ENCODE results near the gene WNT5A. TPM values are rescaled to one million over a fixed set of nuclear protein-coding genes. Genes with fewer than 3 reads are reported as not detected.
"Not testable (repeated sequence)": the region's sequence is repeated elsewhere in the genome, so short reads cannot be mapped to it uniquely, and the experiment has no call there.

The WNT5A gene
- total RNA-seq, 1 donor from 2014 or later, result 0.05 TPM

DNA sequence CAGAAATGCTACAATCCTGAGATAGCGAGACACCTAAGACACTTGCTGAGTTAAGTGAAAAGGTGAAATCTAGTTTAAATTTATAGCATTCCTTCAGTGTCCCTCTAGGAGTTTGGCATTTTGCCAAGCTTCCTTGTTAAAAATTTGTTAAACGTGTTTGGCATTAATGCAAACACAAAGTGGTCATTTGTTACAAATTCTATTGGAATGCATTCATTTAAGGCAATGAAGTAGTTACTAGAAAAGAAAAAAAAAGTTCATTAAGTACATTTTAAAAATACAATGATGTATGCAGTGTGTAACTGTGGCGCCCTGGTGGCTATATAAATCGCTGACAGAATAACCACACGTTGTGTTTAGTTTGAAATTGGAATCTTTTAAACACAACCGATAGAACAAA, 31.3 kb upstream of the WNT5A start:
- no peak for DNase-seq (ENCODE audit: low spot score)
- Mint-ChIP-seq H3K4me3 (ENCODE audit: low read depth) (no peak overlapping the region), H3K36me3 (ENCODE audit: low read depth) (no peaks in the 10 kb centered on the region), H3K27ac (no peak overlapping the region), H3K4me1 (ENCODE audit: low read depth) (no peaks in the 10 kb centered on the region), H3K27me3 (ENCODE audit: low read depth) (no peaks in the 10 kb centered on the region), H3K9me3 (no peaks in the 10 kb centered on the region)
- intact Hi-C loops (cut with micrococcal nuclease), result no loop called here

DNA sequence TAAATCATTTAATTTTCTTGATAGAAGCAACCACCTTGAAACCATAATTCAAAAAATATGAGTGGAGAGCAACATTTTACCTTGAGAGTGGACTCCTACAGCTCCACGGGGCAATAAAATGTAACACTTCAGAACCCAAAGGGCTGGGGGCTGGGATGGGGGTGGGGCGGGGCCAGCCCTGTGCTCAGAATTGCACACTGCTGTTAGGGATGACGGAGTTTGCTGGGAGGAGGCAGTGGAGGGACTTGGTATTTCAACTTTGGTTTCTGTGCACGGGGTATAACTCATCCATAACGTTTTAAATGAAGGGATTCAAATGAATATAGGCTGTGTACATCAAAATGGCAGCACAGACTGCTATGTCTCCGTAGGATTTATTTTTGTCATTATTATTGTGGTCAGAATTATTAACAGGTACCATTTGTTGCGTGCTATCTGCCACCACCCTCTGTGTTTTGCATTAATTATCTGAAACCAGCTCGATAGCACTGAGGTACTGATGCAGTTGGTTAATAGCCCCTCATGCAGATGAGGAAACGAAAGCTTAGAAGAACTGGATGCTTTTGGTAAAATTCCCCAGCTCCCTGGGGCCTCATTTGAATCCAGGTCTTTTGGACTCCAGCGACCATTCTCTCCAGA, 29.4 kb upstream of the WNT5A start:
- Mint-ChIP-seq H3K36me3 (ENCODE audit: low read depth) (no peaks in the 10 kb centered on the region), H3K4me3 (ENCODE audit: low read depth) (no peak overlapping the region), H3K27me3 (ENCODE audit: low read depth) (no peaks in the 10 kb centered on the region), H3K4me1 (ENCODE audit: low read depth) (no peaks in the 10 kb centered on the region), H3K27ac (no peak overlapping the region), H3K9me3 (no peaks in the 10 kb centered on the region)
- intact Hi-C loops (cut with micrococcal nuclease), result no loop called here
- no peak for DNase-seq (ENCODE audit: low spot score)

DNA sequence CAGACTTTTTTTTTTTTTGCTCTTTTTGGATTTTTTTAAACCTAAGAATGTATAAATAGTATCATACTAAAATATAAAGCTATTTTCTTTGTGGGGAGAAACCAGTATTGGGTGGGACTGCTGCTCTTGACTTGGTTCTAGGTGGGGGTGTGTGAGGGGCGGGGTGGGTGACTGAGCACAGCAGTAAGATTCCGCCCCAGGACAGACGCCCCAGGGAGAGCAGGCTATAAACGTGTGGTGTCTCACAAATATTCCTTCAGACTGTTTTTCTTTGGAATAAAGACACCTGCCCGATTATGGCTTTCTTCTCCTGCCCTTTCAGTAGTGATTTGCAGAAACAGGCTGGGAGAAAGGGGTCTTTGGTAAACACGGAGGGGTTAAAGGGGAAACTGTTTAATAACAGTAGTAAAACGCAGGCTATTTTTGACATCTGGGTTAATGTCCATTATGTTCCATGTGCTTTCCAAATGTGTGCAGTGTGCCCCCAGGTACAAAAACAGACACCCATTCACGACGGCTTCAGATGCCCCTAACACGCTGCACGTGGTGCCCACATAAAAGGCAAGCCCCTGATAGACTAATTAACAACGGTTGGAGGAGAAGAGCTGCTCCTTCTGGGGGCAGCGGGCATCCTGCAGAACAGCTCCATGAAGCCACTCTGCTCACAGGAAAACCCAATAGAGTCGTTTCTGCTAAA, 28.6 kb upstream of the WNT5A start:
- Mint-ChIP-seq H3K27ac (no peak overlapping the region), H3K36me3 (ENCODE audit: low read depth) (no peaks in the 10 kb centered on the region), H3K27me3 (ENCODE audit: low read depth) (no peaks in the 10 kb centered on the region), H3K9me3 (no peaks in the 10 kb centered on the region), H3K4me1 (ENCODE audit: low read depth) (no peaks in the 10 kb centered on the region), H3K4me3 (ENCODE audit: low read depth) (no peak overlapping the region)
- no peak for DNase-seq (ENCODE audit: low spot score)
- intact Hi-C loops (cut with micrococcal nuclease), result no loop called here

DNA sequence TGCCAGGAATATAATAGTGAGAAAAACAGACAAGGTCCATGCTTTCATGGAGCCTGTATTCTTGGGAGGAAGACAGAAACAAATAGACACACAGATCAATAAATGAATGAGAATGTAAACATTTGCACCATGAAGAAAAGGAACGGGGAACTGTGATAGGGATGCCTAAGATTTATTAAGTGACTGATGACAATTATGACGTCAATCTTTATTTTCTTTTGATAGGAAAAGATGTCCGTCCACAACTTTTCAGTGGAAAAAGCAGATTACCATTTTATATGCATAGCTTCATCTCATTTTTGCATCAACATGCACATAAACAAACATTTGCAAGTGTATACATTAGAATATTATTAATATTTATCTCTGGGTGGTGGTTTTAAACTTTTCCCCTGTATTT, 27.9 kb upstream of the WNT5A start:
- Mint-ChIP-seq H3K36me3 (ENCODE audit: low read depth) (no peaks in the 10 kb centered on the region), H3K27me3 (ENCODE audit: low read depth) (no peaks in the 10 kb centered on the region), H3K4me3 (ENCODE audit: low read depth) (no peak overlapping the region), H3K4me1 (ENCODE audit: low read depth) (no peaks in the 10 kb centered on the region), H3K27ac (no peak overlapping the region), H3K9me3 (no peaks in the 10 kb centered on the region)
- intact Hi-C loops (cut with micrococcal nuclease), result no loop called here
- DNase-seq (ENCODE audit: low spot score), result no peak

DNA sequence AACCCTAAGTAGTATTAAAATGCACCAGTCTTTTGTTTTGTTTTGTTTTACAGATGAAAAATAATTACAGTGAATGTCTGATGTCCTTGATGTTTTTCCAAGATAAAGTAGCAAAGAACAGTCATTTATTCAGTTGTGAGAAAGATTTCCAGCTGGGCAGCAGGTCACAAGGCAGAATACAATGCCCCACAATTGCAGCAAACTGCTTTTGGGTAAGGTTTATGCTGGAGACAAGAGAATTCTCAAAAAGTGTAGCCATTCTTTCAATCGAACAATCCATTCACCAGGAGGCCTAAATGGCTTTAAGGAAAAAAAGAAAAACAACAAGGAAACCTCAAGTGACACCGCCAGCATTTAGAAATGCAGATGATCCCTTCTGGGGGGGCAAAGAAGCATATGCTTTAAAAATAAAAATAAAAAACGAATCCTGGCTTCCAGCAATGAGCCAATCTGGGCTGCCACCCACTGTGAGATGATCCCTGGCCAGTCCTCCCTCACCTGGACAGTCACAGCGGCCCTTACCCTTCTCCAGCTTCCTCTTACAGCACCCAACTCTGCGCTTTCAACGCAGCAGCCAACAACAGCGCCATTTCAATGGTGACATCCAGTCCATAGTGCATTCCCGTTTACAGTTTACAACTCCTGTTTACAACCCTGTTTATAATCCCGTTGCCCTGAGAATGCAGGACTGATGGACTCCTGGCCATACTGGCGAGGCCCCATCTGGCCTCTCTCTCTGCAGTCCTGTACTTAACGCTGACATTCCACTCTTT, 25.7 kb upstream of the WNT5A start:
- Mint-ChIP-seq H3K9me3 (no peaks in the 10 kb centered on the region), H3K36me3 (ENCODE audit: low read depth) (no peaks in the 10 kb centered on the region), H3K4me3 (ENCODE audit: low read depth) (no peak overlapping the region), H3K27me3 (ENCODE audit: low read depth) (no peaks in the 10 kb centered on the region), H3K27ac (no peak overlapping the region), H3K4me1 (ENCODE audit: low read depth) (no peaks in the 10 kb centered on the region)
- intact Hi-C loops (cut with micrococcal nuclease), result no loop called here
- no peak for DNase-seq (ENCODE audit: low spot score)

DNA sequence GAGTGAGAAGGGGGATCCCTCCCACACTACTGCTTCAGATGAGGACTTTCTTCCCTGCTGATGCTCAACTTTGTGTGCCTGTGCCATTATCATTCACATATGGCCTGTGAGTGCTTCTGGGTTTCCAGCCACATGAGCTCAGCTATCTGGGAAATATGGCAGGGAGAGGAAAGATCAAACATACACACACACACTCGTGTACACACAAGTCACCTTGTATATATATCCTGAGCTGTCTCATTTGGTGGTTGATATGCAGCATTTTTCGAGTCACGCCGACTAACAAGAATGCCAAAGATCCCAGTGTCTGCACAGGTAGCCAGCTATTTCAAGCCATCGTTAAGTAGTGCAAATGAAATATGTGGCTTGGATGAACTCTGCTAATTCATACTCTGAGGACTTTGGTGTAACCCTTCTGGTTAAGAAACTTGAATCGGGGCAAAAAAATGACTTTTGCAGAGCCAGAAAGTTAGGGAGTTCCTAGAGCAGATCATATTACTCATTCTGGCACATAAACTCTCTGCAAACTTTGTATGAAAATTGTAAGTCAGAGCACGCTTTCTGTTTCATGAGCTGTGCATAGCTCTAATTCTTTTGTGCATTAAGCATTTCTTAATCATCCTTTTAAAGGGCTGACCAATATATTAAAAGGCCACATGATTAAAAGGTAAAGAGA, 24.9 kb upstream of the WNT5A start:
- intact Hi-C loops (cut with micrococcal nuclease), result no loop called here
- no peaks in the 10 kb centered on the region for H3K9me3 Mint-ChIP-seq
- no peaks in the 10 kb centered on the region for H3K4me1 Mint-ChIP-seq (ENCODE audit: low read depth)
- H3K36me3 Mint-ChIP-seq (ENCODE audit: low read depth), result no peaks in the 10 kb centered on the region
- no peak overlapping the region for H3K27ac Mint-ChIP-seq
- no peaks in the 10 kb centered on the region for H3K27me3 Mint-ChIP-seq (ENCODE audit: low read depth)
- DNase-seq (ENCODE audit: low spot score), result no peak
- no peak overlapping the region for H3K4me3 Mint-ChIP-seq (ENCODE audit: low read depth)

DNA sequence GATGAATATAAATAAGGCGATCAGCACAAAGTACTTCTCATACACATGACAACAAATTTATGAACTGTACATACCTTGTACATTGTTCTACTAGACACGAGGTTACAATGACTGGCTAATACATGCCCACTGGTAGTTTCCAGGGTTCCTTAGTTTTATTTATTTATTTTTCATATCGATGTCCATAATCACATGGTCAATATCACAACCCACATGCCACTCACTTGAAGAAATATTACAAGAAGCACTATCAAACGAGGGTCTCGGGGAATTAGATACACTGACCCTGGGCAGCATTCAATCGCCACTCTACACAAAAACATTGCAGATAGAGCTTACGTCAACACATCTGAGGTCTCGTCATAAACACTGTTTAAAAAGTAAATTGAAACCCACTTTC, 21.2 kb upstream of the WNT5A start:
- Mint-ChIP-seq H3K4me1 (ENCODE audit: low read depth) (no peaks in the 10 kb centered on the region), H3K27me3 (ENCODE audit: low read depth) (no peaks in the 10 kb centered on the region), H3K27ac (no peak overlapping the region), H3K4me3 (ENCODE audit: low read depth) (no peak overlapping the region), H3K36me3 (ENCODE audit: low read depth) (no peaks in the 10 kb centered on the region), H3K9me3 (no peaks in the 10 kb centered on the region)
- DNase-seq (ENCODE audit: low spot score), result no peak
- intact Hi-C loops (cut with micrococcal nuclease), result no loop called here

DNA sequence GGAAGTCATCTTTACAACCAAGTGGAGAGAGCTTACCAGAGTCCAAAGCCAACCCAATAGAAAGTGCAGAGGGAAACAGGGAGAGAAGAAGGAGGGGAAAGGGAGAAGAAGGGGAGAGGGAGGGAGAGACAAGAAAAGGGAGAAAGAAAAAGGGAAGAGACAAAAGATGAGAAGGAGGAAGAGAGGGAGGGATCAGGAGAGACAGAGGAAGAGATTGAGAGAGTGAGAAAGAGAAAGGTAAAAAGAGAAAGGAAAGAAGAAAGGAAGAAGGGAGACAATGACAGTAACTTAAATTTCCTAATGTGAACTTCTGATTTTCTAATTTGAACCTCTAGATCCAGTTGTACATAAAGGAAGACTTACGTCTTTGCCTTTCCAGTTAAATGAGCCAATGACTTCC, 20.7 kb upstream of the WNT5A start:
- H3K4me3 Mint-ChIP-seq (ENCODE audit: low read depth), result no peak overlapping the region
- no peaks in the 10 kb centered on the region for H3K9me3 Mint-ChIP-seq
- no peaks in the 10 kb centered on the region for H3K27me3 Mint-ChIP-seq (ENCODE audit: low read depth)

DNA sequence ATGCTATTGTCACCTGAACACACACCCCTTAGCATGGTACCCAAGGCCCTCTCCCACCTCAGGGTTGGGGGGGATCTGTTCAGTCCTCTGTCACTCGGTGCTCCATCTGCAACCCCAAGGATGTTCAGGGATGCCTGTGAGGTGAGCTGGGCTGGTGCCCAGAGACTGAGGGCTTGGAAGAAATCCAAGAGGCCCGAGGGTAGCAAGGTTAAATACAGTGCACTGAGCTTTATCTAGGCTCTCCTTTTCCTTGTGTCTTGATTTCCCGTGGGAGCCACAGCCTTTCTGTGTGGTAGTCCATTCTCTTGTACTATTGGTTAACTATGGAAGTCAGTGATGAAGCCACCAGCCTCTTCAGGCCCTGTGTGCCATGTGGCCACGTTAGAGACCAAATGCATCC, 18.7 kb upstream of the WNT5A start:
- no peak overlapping the region for H3K27ac Mint-ChIP-seq
- H3K36me3 Mint-ChIP-seq (ENCODE audit: low read depth), result no peaks in the 10 kb centered on the region
- H3K27me3 Mint-ChIP-seq (ENCODE audit: low read depth), result no peaks in the 10 kb centered on the region
- no peak overlapping the region for H3K4me3 Mint-ChIP-seq (ENCODE audit: low read depth)
- no peak for DNase-seq (ENCODE audit: low spot score)
- H3K9me3 Mint-ChIP-seq, result no peaks in the 10 kb centered on the region
- H3K4me1 Mint-ChIP-seq (ENCODE audit: low read depth), result no peaks in the 10 kb centered on the region
- intact Hi-C loops (cut with micrococcal nuclease), result no loop called here

More for the DNA sequence above, 20.7 kb upstream of the WNT5A start:
- Mint-ChIP-seq H3K27ac (no peak overlapping the region), H3K4me1 (ENCODE audit: low read depth) (no peaks in the 10 kb centered on the region), H3K36me3 (ENCODE audit: low read depth) (no peaks in the 10 kb centered on the region)
- intact Hi-C loops (cut with micrococcal nuclease), result no loop called here
- DNase-seq (ENCODE audit: low spot score), result no peak

DNA sequence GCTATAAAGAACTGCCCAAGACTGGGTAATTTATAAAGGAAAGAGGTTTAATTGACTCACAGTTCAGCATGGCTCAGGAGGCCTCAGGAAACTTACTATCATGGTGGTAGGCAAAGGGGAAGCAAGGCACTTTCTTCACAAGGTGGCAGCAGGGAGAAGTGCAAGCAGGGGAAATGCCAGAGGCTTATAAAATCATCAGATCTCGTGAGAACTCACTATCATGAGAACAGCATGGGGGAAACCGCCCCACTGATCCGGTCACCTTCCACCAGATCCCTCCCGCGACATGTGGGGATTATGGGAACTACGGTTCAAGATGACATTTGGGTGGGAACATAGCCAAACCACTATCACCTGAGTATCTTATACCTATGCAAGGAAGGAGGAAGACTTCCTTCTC, 18.0 kb upstream of the WNT5A start:
- H3K9me3 Mint-ChIP-seq; DNase-seq (ENCODE audit: low spot score); intact Hi-C loops (cut with micrococcal nuclease); H3K4me1 Mint-ChIP-seq (ENCODE audit: low read depth); H3K27me3 Mint-ChIP-seq (ENCODE audit: low read depth); H3K4me3 Mint-ChIP-seq (ENCODE audit: low read depth); H3K36me3 Mint-ChIP-seq (ENCODE audit: low read depth); H3K27ac Mint-ChIP-seq: not testable (repeated sequence)

DNA sequence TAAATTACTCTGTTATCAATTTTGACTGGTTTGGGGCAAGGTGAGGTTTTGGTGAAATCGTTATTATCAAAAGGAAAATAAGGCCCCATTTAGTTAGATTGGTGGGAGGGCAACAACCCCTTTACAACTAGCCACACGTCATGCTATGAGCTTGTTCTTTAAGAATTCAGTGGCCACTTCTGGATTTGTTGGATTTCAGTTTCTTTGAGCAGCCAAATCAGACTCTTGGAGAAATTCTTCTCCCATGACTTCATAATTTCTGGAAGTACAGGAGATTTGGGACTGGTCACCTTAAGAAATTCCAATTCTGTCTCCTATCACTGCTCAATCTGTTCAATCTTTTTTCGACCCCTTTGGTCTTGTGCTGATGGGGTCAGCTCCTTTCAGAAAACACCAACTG, 14.8 kb upstream of the WNT5A start:
- Mint-ChIP-seq H3K9me3 (no peaks in the 10 kb centered on the region), H3K4me1 (ENCODE audit: low read depth) (no peaks in the 10 kb centered on the region), H3K27ac (no peak overlapping the region), H3K4me3 (ENCODE audit: low read depth) (no peak overlapping the region), H3K36me3 (ENCODE audit: low read depth) (no peaks in the 10 kb centered on the region), H3K27me3 (ENCODE audit: low read depth) (no peaks in the 10 kb centered on the region)
- no peak for DNase-seq (ENCODE audit: low spot score)
- intact Hi-C loops (cut with micrococcal nuclease), result no loop called here

DNA sequence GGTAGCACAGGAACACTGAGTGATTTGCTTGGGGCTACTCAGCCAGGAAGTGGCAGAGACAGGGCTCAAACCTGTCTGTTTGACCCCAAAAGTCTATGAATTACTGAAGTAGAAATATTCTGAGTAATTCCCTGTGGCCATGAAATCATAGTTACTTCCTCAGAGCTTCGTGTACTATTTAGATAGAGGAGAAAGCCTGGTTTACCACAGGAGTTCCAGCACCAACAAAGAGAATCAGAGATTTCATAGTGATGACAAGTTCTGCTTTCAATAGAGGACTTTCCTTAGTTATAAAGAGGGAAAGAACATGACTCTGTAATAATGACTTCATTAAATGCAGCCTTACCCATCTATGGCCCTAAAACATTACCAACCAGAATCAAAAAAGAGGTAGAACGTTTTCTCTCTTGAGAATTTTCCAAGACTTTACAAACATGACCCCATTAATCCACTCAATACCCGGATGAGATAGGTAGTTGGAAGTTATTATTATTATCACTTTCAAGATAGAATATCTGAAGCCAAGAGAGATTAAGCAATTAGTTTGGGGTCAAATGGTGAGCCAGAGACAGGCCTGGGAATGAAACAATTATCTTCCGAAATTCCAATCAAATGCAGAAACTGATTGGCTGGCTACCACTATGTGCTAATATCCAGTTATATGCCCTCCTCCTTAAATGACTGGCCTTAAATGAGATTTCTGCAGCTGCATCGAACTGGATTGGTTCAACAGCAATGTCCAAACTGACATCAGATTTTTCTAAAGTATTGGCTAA, 13.6 kb upstream of the WNT5A start:
- H3K27me3 Mint-ChIP-seq (ENCODE audit: low read depth), result no peaks in the 10 kb centered on the region
- H3K9me3 Mint-ChIP-seq, result no peaks in the 10 kb centered on the region
- H3K4me3 Mint-ChIP-seq (ENCODE audit: low read depth), result no peak overlapping the region
- intact Hi-C loops (cut with micrococcal nuclease), result no loop called here
- no peak overlapping the region for H3K27ac Mint-ChIP-seq
- no peaks in the 10 kb centered on the region for H3K4me1 Mint-ChIP-seq (ENCODE audit: low read depth)
- no peak for DNase-seq (ENCODE audit: low spot score)
- no peaks in the 10 kb centered on the region for H3K36me3 Mint-ChIP-seq (ENCODE audit: low read depth)

All from activated T-helper 2 cell treated with anti-CD3 and anti-CD28 coated beads, Interferon-gamma antibody, Interleukin-2, Interleukin-4, amounts not matched to agents 10 μg/mL and 5 μg/mL and 100 μg/mL, durations not matched to agents 14 hours and 24 hours and 36 hours (primary cell).